Measurements from ENCODE around the gene OARD1.
A peak's percentile ranks its signal among the peaks of the same experiment; 100 is the strongest.

OARD1 gene

GRCh38 chr6:41111017-41111416, 38.9 kb upstream of the OARD1 start:
- no peak overlapping the region for H3K18ac ChIP-seq (ENCODE audit: low read depth in 1 of 2, low read length in 2 of 2)
- no peak overlapping the region for H3K14ac ChIP-seq (ENCODE audit: low read length in 2 of 2)
- H2BK120ac ChIP-seq (ENCODE audit: low read depth, low read length), result no peak overlapping the region
- no peak overlapping the region for H4K8ac ChIP-seq (ENCODE audit: low read length)
- no peak overlapping the region for H2BK15ac ChIP-seq (ENCODE audit: low read depth, poor library complexity, severe bottlenecking)
- H2BK5ac ChIP-seq (ENCODE audit: low read depth, low read length, poor library complexity, severe bottlenecking), result no peak overlapping the region
- no peak overlapping the region for H3K4ac ChIP-seq (ENCODE audit: low read depth in 1 of 2, low read length in 2 of 2)
- no peaks in the 10 kb centered on the region for H3K4me1 ChIP-seq (ENCODE audit: control insufficient read depth, insufficient read depth, low read depth, low read length)
- H3K79me1 ChIP-seq (replicated peaks; ENCODE audit: low read length, poor library complexity, severe bottlenecking), result no peaks in the 10 kb centered on the region
- H3K9ac ChIP-seq (ENCODE audit: low read length), result no peak overlapping the region
- no peak overlapping the region for H4K91ac ChIP-seq (ENCODE audit: low read length)
- H2BK12ac ChIP-seq (ENCODE audit: low read length in 2 of 2), result no peak overlapping the region
- H3K4me3 ChIP-seq (ENCODE audit: insufficient read depth in 1 of 2, low read depth in 1 of 2, low read length in 2 of 2), result no peak overlapping the region
- no peak overlapping the region for H3K23ac ChIP-seq (ENCODE audit: low read length in 2 of 2)
- no peaks in the 10 kb centered on the region for H3K27me3 ChIP-seq (ENCODE audit: control insufficient read depth in 1 of 2, insufficient read depth in 1 of 2, low read length in 2 of 2)
- no peak overlapping the region for H2AFZ ChIP-seq (ENCODE audit: low read depth, low read length)
- no peak overlapping the region for H3K4me2 ChIP-seq (ENCODE audit: low read length, poor library complexity, severe bottlenecking)
- H3K36me3 ChIP-seq (ENCODE audit: control insufficient read depth in 1 of 2, insufficient read depth in 2 of 2, low read depth in 1 of 2, low read length in 2 of 2), result no peaks in the 10 kb centered on the region
- DNase-seq, result no peak
- 90% methylated on average over 3 of the region's 3 CpGs for WGBS
- H2AK5ac ChIP-seq (ENCODE audit: low read length, severe bottlenecking), result no peak overlapping the region
- H3K27ac ChIP-seq (ENCODE audit: low read length, poor library complexity, severe bottlenecking), result no peak overlapping the region
- no peaks in the 10 kb centered on the region for H3K9me3 ChIP-seq (ENCODE audit: control insufficient read depth, low read length)

GRCh38 chr6:41103847-41104246, 31.7 kb upstream of the OARD1 start:
- Histone ChIP-seq H3K27me3 (ENCODE audit: control insufficient read depth in 1 of 2, insufficient read depth in 1 of 2, low read length in 2 of 2) (no peaks in the 10 kb centered on the region), H2BK5ac (ENCODE audit: low read depth, low read length, poor library complexity, severe bottlenecking) (no peak overlapping the region), H3K9me3 (ENCODE audit: control insufficient read depth, low read length) (no peaks in the 10 kb centered on the region), H4K91ac (ENCODE audit: low read length) (no peak overlapping the region), H2BK12ac (ENCODE audit: low read length in 2 of 2) (no peak overlapping the region), H3K79me1 (replicated peaks; ENCODE audit: low read length, poor library complexity, severe bottlenecking) (peaks cover 19% of the 10 kb centered on the region), H3K14ac (ENCODE audit: low read length in 2 of 2) (no peak overlapping the region), H3K27ac (ENCODE audit: low read length, poor library complexity, severe bottlenecking) (no peak overlapping the region), H2BK15ac (ENCODE audit: low read depth, poor library complexity, severe bottlenecking) (no peak overlapping the region), H2BK120ac (ENCODE audit: low read depth, low read length) (no peak overlapping the region), H3K9ac (ENCODE audit: low read length) (no peak overlapping the region), H3K4ac (ENCODE audit: low read depth in 1 of 2, low read length in 2 of 2) (no peak overlapping the region), H3K4me3 (ENCODE audit: insufficient read depth in 1 of 2, low read depth in 1 of 2, low read length in 2 of 2) (no peak overlapping the region), H3K4me2 (ENCODE audit: low read length, poor library complexity, severe bottlenecking) (no peak overlapping the region), H3K23ac (ENCODE audit: low read length in 2 of 2) (no peak overlapping the region), H2AFZ (ENCODE audit: low read depth, low read length) (no peak overlapping the region), H3K4me1 (ENCODE audit: control insufficient read depth, insufficient read depth, low read depth, low read length) (peaks cover 1% of the 10 kb centered on the region), H3K18ac (ENCODE audit: low read depth in 1 of 2, low read length in 2 of 2) (no peak overlapping the region), H2AK5ac (ENCODE audit: low read length, severe bottlenecking) (no peak overlapping the region), H3K36me3 (ENCODE audit: control insufficient read depth in 1 of 2, insufficient read depth in 2 of 2, low read depth in 1 of 2, low read length in 2 of 2) (peaks cover 11 to 29% of the 10 kb centered on the region in 2 experiments), H4K8ac (ENCODE audit: low read length) (no peak overlapping the region)
- 98% methylated on average over 3 of the region's 3 CpGs for WGBS
- DNase-seq, result no peak

DNA sequence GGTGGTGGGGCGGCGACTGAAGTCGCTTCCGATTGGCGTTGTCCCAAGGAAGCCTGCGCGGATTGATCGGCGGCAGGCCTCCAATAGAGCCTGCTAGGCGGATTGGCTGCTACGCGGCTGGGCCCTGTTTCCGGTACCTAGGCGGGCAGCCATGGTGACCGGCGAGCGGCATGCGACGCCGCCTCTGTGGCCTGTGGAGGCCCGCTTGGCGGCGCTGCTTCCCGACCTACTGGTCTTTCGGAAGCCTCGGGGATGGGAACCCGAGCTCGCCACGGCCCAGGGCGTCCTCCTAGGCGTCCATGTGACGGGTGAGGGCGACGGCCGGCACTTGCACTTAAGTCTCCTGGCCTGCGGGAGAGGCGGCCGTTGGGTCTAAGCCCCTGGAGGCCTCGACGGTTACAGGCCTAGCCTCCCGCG, 28.7 kb upstream of the OARD1 start:
- Histone ChIP-seq H3K27ac (ENCODE audit: low read length, poor library complexity, severe bottlenecking) (no peak overlapping the region), H2BK15ac (ENCODE audit: low read depth, poor library complexity, severe bottlenecking) (no peak overlapping the region), H3K27me3 (ENCODE audit: control insufficient read depth in 1 of 2, insufficient read depth in 1 of 2, low read length in 2 of 2) (no peaks in the 10 kb centered on the region), H2BK120ac (ENCODE audit: low read depth, low read length) (no peak overlapping the region), H3K14ac (ENCODE audit: low read length in 2 of 2) (no peak overlapping the region), H3K79me1 (replicated peaks; ENCODE audit: low read length, poor library complexity, severe bottlenecking) (peaks cover 19% of the 10 kb centered on the region), H3K23ac (ENCODE audit: low read length in 2 of 2) (no peak overlapping the region), H3K4me1 (ENCODE audit: control insufficient read depth, insufficient read depth, low read depth, low read length) (peaks cover 4% of the 10 kb centered on the region), H4K8ac (ENCODE audit: low read length) (peak overlapping the region; percentile 45), H2BK12ac (ENCODE audit: low read length in 2 of 2) (no peak overlapping the region), H3K18ac (ENCODE audit: low read depth in 1 of 2, low read length in 2 of 2) (no peak overlapping the region), H4K91ac (ENCODE audit: low read length) (no peak overlapping the region), H3K4me2 (ENCODE audit: low read length, poor library complexity, severe bottlenecking) (no peak overlapping the region), H2AK5ac (ENCODE audit: low read length, severe bottlenecking) (peak overlapping the region; percentile 38), H3K36me3 (ENCODE audit: control insufficient read depth in 1 of 2, insufficient read depth in 2 of 2, low read depth in 1 of 2, low read length in 2 of 2) (peaks cover 11 to 59% of the 10 kb centered on the region in 2 experiments), H2BK5ac (ENCODE audit: low read depth, low read length, poor library complexity, severe bottlenecking) (no peak overlapping the region), H3K9ac (ENCODE audit: low read length) (no peak overlapping the region), H3K9me3 (ENCODE audit: control insufficient read depth, low read length) (no peaks in the 10 kb centered on the region), H2AFZ (ENCODE audit: low read depth, low read length) (no peak overlapping the region), H3K4me3 (ENCODE audit: insufficient read depth in 1 of 2, low read depth in 1 of 2, low read length in 2 of 2) (no peak overlapping the region), H3K4ac (ENCODE audit: low read depth in 1 of 2, low read length in 2 of 2) (no peak overlapping the region)
- DNase-seq, result no peak
- WGBS, result 71% methylated on average over 42 of the region's 42 CpGs

- Histone ChIP-seq H2AK5ac (ENCODE audit: low read length, severe bottlenecking) (peak overlapping the region; percentile 74), H3K36me3 (ENCODE audit: control insufficient read depth in 1 of 2, insufficient read depth in 2 of 2, low read depth in 1 of 2, low read length in 2 of 2) (peaks cover 18 to 84% of the 10 kb centered on the region in 2 experiments), H2BK15ac (ENCODE audit: low read depth, poor library complexity, severe bottlenecking) (no peak overlapping the region), H3K4me2 (ENCODE audit: low read length, poor library complexity, severe bottlenecking) (no peak overlapping the region), H2BK12ac (ENCODE audit: low read length in 2 of 2) (no peak overlapping the region), H3K79me1 (replicated peaks; ENCODE audit: low read length, poor library complexity, severe bottlenecking) (peaks cover 21% of the 10 kb centered on the region), H2BK120ac (ENCODE audit: low read depth, low read length) (no peak overlapping the region), H3K23ac (ENCODE audit: low read length in 2 of 2) (no peak overlapping the region), H3K18ac (ENCODE audit: low read depth in 1 of 2, low read length in 2 of 2) (no peak overlapping the region), H3K27ac (ENCODE audit: low read length, poor library complexity, severe bottlenecking) (peak overlapping the region; percentile 90), H3K27me3 (ENCODE audit: control insufficient read depth in 1 of 2, insufficient read depth in 1 of 2, low read length in 2 of 2) (no peaks in the 10 kb centered on the region), H2BK5ac (ENCODE audit: low read depth, low read length, poor library complexity, severe bottlenecking) (peak overlapping the region; percentile 22), H3K14ac (ENCODE audit: low read length in 2 of 2) (no peak overlapping the region), H3K4me1 (ENCODE audit: control insufficient read depth, insufficient read depth, low read depth, low read length) (peaks cover 5% of the 10 kb centered on the region), H4K91ac (ENCODE audit: low read length) (no peak overlapping the region), H2AFZ (ENCODE audit: low read depth, low read length) (no peak overlapping the region), H3K9me3 (ENCODE audit: control insufficient read depth, low read length) (no peaks in the 10 kb centered on the region), H3K9ac (ENCODE audit: low read length) (no peak overlapping the region), H4K8ac (ENCODE audit: low read length) (no peak overlapping the region), H3K4ac (ENCODE audit: low read depth in 1 of 2, low read length in 2 of 2) (no peak overlapping the region), H3K4me3 (ENCODE audit: insufficient read depth in 1 of 2, low read depth in 1 of 2, low read length in 2 of 2) (no peak overlapping the region)
- DNase-seq, result no peak
- 100% methylated on average over 2 of the region's 3 CpGs for WGBS
Measured at GRCh38 chr6:41098366-41098765, 26.2 kb upstream of the OARD1 start.
